GM10248 (cell line): ENCODE results near the gene NKAIN4.

Source experiments
- CTCF ChIA-PET: fragments of 300-600 bp; sonication (Branson Sonifier 250); formaldehyde crosslinking; extraction: SDS; loops from one replicate; lab custom pipeline; 2021; ENCODE audit warnings: antibody characterized with exemption; lab: Yijun Ruan, JAX
- POLR2A ChIA-PET: fragments of 350-650 bp; sonication (Branson Sonifier 250); formaldehyde crosslinking; extraction: SDS; loops from one replicate; lab custom pipeline; 2020; ENCODE audit warnings: antibody characterized with exemption; lab: Yijun Ruan, JAX
- DNase-seq: peaks from one replicate; pipeline ENCODE4 v3.0.0; 2012; ENCODE audit errors: extremely low spot score
- CTCF ChIP-seq: IDR thresholded peaks from 2 replicates; pipeline ENCODE4 v1.5.1; 2012; ENCODE audit warnings: mild to moderate bottlenecking, low read depth; ENCODE audit errors: extremely low read depth, missing control alignments, control extremely low read depth

Gene NKAIN4

GRCh38 chr20:63217706-63218105 lies 36.6 kb downstream of the NKAIN4 start:
- CTCF ChIA-PET: no interaction called here
- DNase-seq: no peak
- no peak for TF ChIP-seq CTCF
- POLR2A ChIA-PET: no interaction called here

DNA sequence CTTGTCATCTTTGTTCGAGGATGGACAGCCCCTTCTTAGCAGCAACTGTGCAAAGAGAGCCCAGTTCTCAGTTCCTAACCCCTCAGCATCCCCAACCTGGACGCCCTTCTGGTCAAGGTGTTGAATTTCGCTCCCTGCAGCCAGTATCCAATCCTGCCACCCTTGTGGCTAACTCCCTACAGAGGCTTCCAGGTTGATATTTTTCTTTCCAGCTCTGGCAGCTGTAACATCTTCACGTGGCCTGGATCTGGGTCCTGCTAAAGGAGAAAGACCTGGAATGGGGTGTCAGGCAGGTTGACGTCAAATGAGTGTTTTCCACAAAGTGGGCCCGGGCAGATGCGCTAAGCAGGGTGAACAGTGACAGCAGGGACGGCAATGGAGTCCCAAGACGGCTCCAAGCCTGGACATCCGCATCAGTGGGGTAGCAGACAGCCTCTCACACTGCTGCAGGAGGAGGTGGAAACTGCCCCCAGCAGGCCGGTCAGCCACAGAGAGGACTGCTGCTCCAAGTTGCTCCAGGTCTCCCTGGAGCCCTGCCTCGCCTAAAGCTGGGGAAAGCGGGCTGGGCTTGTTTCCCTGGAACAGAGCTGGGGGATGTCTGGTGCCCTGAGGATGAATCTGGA lies 37.3 kb downstream of the NKAIN4 start:
- DNase-seq: no peak
- no peak for TF ChIP-seq CTCF
- ChIA-PET CTCF (no interaction called here), POLR2A (no interaction called here)

GRCh38 chr20:63216041-63216848 lies 38.0 kb downstream of the NKAIN4 start, which contains the start of gene YTHDF1:
Gene YTHDF1, minus strand, starts transcription at chr20:63216131. Its CDS starts 239 bp downstream, at chr20:63215892.
- POLR2A ChIA-PET: no interaction called here
- DNase-seq: peak; percentile 100
- CTCF ChIA-PET: interaction anchor here (1.6 to 5.6 kb wide), 4 partner anchors 8 to 244 kb away, joined by 3 to 65 read pairs (median 10); no protein-coding TSS in a partner anchor
- TF ChIP-seq CTCF: no peak

DNA sequence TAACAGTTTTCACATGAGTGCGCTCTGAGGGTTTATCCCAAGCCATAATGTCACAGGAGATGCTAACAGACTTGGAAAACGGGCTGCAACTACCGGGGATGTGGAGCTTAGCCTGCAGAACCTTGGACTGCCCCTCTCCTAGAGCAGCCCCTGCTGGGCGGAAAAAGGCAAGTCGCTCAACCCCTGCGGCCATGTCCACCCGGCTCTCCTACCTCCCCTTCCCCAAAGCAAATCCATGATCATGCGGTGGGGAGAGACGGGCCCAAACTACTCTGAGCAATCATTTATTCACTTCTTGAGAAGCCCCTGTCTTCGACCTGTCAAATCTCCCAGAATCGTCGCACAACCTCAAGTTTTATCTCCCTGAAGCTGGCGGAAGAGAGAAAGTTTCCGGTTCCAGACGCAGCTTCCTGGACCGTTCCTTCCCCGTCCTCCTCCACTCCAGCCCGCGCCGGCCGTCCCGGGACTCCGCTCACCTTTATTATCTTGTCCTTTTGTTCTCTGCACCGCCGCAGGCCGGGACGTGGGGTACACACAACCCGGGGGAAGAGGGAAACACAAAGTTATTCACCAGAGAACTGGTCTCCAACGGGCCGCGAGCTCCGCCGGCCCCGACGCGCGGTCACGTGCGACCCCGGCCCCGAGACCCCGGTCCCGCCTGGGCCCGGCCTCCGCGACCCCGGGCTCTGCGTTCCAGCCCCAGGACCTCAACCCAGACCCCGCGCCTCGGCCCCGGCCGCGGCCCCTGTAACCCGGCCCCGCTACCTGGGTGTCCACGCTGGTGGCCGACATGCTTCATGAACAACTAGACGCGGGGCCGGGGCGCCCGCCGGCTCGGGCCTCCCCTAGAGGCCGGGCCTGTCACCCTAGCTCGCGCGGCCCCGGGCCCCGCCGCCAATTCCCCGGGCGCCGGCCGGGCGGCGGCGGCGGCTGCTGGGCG lies 38.9 kb downstream of the NKAIN4 start:
- peak; percentile 56 for DNase-seq
- TF ChIP-seq CTCF: peak; percentile 42
- CTCF ChIA-PET: interaction anchor here (0.7 to 5.6 kb wide), 10 partner anchors 9 to 243 kb away, joined by 3 to 65 read pairs (median 4); no protein-coding TSS in a partner anchor
- POLR2A ChIA-PET: no interaction called here

GRCh38 chr20:63214514-63214913 lies 39.7 kb downstream of the NKAIN4 start:
- POLR2A ChIA-PET: no interaction called here
- DNase-seq: no peak
- TF ChIP-seq CTCF: no peak

More at GRCh38 chr20:63214514-63214913, 39.7 kb downstream of the NKAIN4 start:
- CTCF ChIA-PET: interaction anchor here (0.8 to 5.6 kb wide), 9 partner anchors 10 to 242 kb away, joined by 3 to 65 read pairs (median 5); no protein-coding TSS in a partner anchor
